Spleen (tissue), 7 donors: ENCODE data around the gene MAST4.

Experiments used
- CTCF ChIP-seq, 11 experiments: fragments of 200-600 bp in 7 of 11; fragments of 450-650 bp in 4 of 11; sonication (generic) in 4 of 11; IDR thresholded peaks in 8 of 11; conservative IDR thresholded peaks in 3 of 11; 1 replicate in 7 of 11; 2 replicates in 4 of 11; pipeline versions ENCODE4 v1.4.0 to v1.8.0; 2016 to 2021; ENCODE audit warnings: antibody characterized with exemption in 11 of 11, inconsistent platforms in 4 of 11, mild to moderate bottlenecking in 1 of 11
- POLR2AphosphoS5 ChIP-seq, 3 donors: sonication (generic); formaldehyde crosslinking; IDR thresholded peaks; one replicate each; pipeline ENCODE4 v1.5.1; 2017; ENCODE audit warnings: antibody characterized with exemption in 3 of 3
- donor health status: DM: no; HTN: no; CAD: no; lungs with moderate emphysema.
- donor health status: DM: no; HTN: no; CAD: no.
- donor health status: DM: no; HTN: no; CAD: no.

- TF ChIP-seq CTCF (IDR thresholded peaks at IDR 0.05 in 8 of 11, conservative IDR thresholded peaks at IDR 0.05 in 3 of 11) (no peak), POLR2AphosphoS5 (IDR thresholded peaks at IDR 0.05) (no peak)
Measured at GRCh38 chr5:66862020-66862419, 265.8 kb downstream of the MAST4 start.
